Measurements from ENCODE around the gene PRKAB1. TPM values are rescaled to one million over a fixed set of nuclear protein-coding genes. Genes with fewer than 3 reads are reported as not detected.

PRKAB1 gene
- total RNA-seq, 1 experiment from 2014 or later: 30.0 TPM

- TF ChIP-seq CTCF (conservative IDR thresholded peaks at IDR 0.05) (no peak), EZH2 (IDR thresholded peaks at IDR 0.05; ENCODE audit: low read depth) (no peak)
- H3K4me2 ChIP-seq: no peak overlapping the region
- intact Hi-C loops (cut with micrococcal nuclease; ENCODE audit: unreplicated experiment): no loop called here
- no peaks in the 10 kb centered on the region for H3K4me1 ChIP-seq (replicated peaks; ENCODE audit: insufficient read depth)
- H2AFZ ChIP-seq: no peak overlapping the region
- H3K27me3 ChIP-seq (ENCODE audit: insufficient read depth, low read depth): peaks cover 16% of the 10 kb centered on the region; the same call in 1 of the 2 replicates
- H3F3A ChIP-seq (ENCODE audit: insufficient read depth, low read depth): no peaks in the 10 kb centered on the region
- H3K27ac ChIP-seq: no peak overlapping the region
- H3K9me3 ChIP-seq (ENCODE audit: insufficient read depth, low read depth): no peaks in the 10 kb centered on the region
- no peaks in the 10 kb centered on the region for H3K36me3 ChIP-seq (ENCODE audit: low read depth)
- CTCF ChIA-PET: no interaction called here
- H4K20me1 ChIP-seq (ENCODE audit: insufficient read depth): no peaks in the 10 kb centered on the region
- no peak for DNase-seq
- H3K79me2 ChIP-seq (ENCODE audit: low read depth): no peaks in the 10 kb centered on the region
- POLR2A ChIA-PET (ENCODE audit: unreplicated experiment): no interaction called here
- H3K9me2 ChIP-seq (ENCODE audit: insufficient read depth): no peaks in the 10 kb centered on the region
- no TSS peak for BruUV-seq (replicated peaks)
- no peak overlapping the region for H3K4me3 ChIP-seq
Measured at GRCh38 chr12:119627686-119628085, 40.2 kb upstream of the PRKAB1 start.

DNA sequence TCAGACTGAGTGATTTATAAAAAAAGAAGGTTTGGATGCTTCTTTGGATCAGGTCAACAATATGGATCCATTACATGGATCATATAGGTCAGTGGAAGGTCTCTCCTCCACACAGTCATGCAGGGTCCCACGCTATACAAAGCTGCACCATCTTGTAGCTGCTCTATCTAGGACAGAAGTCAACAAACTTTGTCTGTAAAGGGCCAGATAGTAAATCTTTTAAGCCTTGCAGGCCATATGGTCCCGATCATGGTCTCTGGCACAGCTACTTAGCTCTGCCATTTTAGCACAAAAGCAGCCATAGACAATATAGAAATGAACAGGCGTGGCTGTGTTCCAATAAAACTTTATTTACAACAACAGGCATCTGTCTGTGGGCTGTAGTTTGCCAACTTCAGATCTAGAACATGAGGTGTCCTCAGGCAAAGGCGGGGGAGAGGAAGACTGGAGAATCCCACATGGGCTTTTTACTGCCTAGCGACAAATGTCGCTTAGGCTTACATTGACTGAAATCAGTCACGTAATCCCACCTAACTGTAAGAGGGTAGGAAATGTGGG is 37.6 kb upstream of the PRKAB1 start:
- DNase-seq: no peak
- H3K27ac ChIP-seq: no peak overlapping the region
- H3K4me2 ChIP-seq: no peak overlapping the region
- no peaks in the 10 kb centered on the region for H3K36me3 ChIP-seq (ENCODE audit: low read depth)
- no peak overlapping the region for H3K4me3 ChIP-seq
- CTCF ChIA-PET: no interaction called here
- H3F3A ChIP-seq (ENCODE audit: insufficient read depth, low read depth): no peaks in the 10 kb centered on the region
- TF ChIP-seq CTCF (conservative IDR thresholded peaks at IDR 0.05) (no peak), EZH2 (IDR thresholded peaks at IDR 0.05; ENCODE audit: low read depth) (no peak)
- H4K20me1 ChIP-seq (ENCODE audit: insufficient read depth): no peaks in the 10 kb centered on the region
- H3K27me3 ChIP-seq (ENCODE audit: insufficient read depth, low read depth): peaks cover 17% of the 10 kb centered on the region; the same call in 1 of the 2 replicates
- intact Hi-C loops (cut with micrococcal nuclease; ENCODE audit: unreplicated experiment): no loop called here
- no peak overlapping the region for H2AFZ ChIP-seq
- H3K9me2 ChIP-seq (ENCODE audit: insufficient read depth): no peaks in the 10 kb centered on the region
- POLR2A ChIA-PET (ENCODE audit: unreplicated experiment): no interaction called here
- H3K9me3 ChIP-seq (ENCODE audit: insufficient read depth, low read depth): no peaks in the 10 kb centered on the region
- no TSS peak for BruUV-seq (replicated peaks)
- H3K4me1 ChIP-seq (replicated peaks; ENCODE audit: insufficient read depth): no peaks in the 10 kb centered on the region
- no peaks in the 10 kb centered on the region for H3K79me2 ChIP-seq (ENCODE audit: low read depth)

- no peaks in the 10 kb centered on the region for H3K9me2 ChIP-seq (ENCODE audit: insufficient read depth)
- peaks cover 17% of the 10 kb centered on the region; the same call in 1 of the 2 replicates for H3K27me3 ChIP-seq (ENCODE audit: insufficient read depth, low read depth)
- no peaks in the 10 kb centered on the region for H4K20me1 ChIP-seq (ENCODE audit: insufficient read depth)
- H3F3A ChIP-seq (ENCODE audit: insufficient read depth, low read depth): no peaks in the 10 kb centered on the region
- no peak overlapping the region for H3K27ac ChIP-seq
- DNase-seq: no peak
- H3K4me1 ChIP-seq (replicated peaks; ENCODE audit: insufficient read depth): no peaks in the 10 kb centered on the region
- no peaks in the 10 kb centered on the region for H3K79me2 ChIP-seq (ENCODE audit: low read depth)
- H3K4me2 ChIP-seq: no peak overlapping the region
- CTCF ChIA-PET: no interaction called here
- no peaks in the 10 kb centered on the region for H3K36me3 ChIP-seq (ENCODE audit: low read depth)
- no TSS peak for BruUV-seq (replicated peaks)
- no peak overlapping the region for H3K4me3 ChIP-seq
- H3K9me3 ChIP-seq (ENCODE audit: insufficient read depth, low read depth): no peaks in the 10 kb centered on the region
- intact Hi-C loops (cut with micrococcal nuclease; ENCODE audit: unreplicated experiment): no loop called here
- no peak for TF ChIP-seq EZH2 (IDR thresholded peaks at IDR 0.05; ENCODE audit: low read depth)
- no peak for TF ChIP-seq CTCF (conservative IDR thresholded peaks at IDR 0.05)
- POLR2A ChIA-PET (ENCODE audit: unreplicated experiment): no interaction called here
- H2AFZ ChIP-seq: no peak overlapping the region
Measured at GRCh38 chr12:119630962-119631550, 36.9 kb upstream of the PRKAB1 start.
